Measurements from ENCODE around the gene ZNF782.
"Not testable (repeated sequence)": the region's sequence is repeated elsewhere in the genome, so short reads cannot be mapped to it uniquely, and the experiment has no call there.

The ZNF782 gene

DNA sequence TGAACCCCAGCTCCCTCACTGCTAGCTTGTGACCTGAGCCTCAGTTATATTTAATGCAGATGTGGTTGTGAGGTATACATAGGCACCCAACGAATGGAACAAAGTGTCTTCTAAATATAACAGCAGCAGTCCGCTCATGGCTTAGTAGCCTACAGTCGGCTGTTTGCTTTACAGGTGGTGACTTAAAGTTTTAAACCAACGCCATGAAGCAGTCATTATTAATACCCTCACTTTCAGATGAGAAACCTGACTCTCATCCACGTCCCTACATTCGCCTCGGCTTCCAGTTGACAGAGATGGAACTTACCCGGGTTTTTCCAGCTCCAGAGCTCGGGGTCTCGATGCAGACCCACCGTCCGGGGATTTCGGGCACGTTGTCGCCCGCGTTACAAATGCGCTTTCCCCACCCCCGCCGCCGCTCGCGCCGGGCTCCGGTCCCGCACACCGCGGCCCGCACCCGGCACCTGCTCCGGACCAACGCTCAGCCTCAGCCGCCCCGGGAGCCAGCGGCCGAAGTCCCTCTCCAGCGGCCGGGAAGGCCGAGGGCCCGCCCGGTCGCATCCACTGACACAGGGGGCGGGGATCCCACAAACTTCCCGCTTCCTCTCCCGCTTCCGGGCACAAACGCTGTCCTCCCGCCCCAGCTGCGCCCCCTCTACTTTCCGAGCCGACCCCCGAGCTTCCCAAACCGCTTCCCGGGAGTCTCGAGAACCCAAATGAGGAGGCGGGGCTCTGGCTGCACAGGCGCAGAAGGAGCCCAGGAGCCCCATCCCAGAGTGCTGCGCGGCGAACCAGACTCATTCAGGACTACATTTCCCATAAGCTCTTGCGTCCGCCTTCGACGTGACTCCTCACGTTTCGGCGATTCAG lies at the start of gene ZNF782:
ZNF782 (minus strand) TSS at position 734 of the 870 bp plus-strand sequence. CDS start 2,553 bp downstream, outside the sequence.
- peak; percentile 95 to 97 for ATAC-seq

DNA sequence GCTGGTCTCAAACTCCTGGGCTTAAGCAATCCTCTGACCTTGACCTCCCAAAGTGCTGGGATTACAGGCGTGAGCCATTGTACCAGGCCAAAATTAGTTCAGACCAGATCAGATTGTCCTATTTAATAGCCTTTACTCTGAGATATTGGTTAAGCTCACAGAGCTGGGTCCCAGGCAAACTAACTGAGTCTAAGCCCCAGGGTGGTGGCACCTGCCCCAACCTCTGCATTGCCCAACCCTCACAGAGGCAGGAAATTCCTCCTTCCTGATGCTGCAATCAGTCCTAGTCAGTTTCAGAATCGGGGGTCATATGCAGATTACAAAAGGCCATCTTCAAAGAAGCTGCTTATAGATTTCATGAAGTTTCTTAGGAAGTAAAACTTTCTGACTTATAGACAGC lies 45.7 kb upstream of the ZNF782 start:
- not testable (repeated sequence) for ATAC-seq

DNA sequence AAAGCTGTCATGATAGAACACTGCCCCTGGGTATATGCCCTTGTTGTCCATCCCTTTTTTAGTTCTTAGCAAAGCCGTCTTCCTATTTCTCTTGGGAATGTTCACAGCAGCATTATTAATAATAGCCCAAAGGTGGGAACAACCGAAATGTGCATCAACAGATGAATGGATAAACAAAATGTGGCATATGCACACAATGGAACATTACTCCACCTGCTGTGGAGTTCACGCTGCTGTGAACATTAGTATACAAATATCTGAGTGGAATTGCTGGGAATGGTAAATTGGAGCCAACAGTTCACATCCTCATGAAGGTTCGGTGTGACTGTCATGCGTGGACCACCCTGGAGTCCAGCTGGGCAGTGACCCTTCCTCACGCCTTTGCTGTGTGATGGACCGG lies 37.8 kb upstream of the ZNF782 start:
- ATAC-seq: no peak

GRCh38 chr9:96888591-96888990 lies 34.3 kb upstream of the ZNF782 start:
- no peak for ATAC-seq

DNA sequence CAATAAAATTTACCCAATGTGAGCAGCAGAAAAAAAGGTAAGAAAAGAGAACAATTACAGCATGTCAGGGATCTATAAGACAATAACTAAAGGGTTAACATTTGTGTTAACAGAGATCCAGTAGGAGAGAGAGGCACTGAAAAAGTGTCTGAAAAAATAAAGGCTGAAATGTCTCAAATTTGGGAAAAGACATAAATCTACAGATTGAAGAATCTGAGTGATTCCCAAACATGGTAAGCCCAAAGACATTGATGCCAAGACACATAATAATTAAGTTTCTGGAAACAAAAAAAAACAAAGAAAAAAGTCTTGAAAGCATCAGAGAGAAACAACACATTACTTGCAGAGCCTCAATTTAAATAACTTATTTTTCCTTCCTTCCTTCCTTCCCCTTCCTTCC lies 31.1 kb upstream of the ZNF782 start:
- ATAC-seq: no peak

- no peak for ATAC-seq
Measured at GRCh38 chr9:96884443-96884842, 30.1 kb upstream of the ZNF782 start.

DNA sequence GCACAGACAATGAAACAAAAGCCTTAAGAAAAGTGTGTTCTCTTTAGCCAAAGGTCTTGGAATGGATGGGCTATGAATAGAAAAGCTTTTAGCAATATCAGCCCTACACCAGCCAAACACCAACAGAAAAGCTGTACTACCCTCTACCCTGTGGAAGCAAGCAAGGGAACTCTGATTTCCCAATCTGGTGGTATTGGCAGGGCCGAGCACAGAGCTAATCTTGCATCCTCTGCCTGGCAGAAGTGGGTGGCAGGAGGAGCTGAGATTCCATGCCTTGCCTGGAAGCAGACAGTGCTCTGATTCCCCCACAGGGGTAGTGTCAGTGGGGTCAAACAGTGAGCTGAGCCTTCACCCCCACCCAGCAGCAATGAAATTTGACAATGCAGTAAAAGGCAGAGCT lies 29.6 kb upstream of the ZNF782 start:
- ATAC-seq: no peak

- ATAC-seq: no peak
Measured at GRCh38 chr9:96877269-96877668, 23.0 kb upstream of the ZNF782 start.

DNA sequence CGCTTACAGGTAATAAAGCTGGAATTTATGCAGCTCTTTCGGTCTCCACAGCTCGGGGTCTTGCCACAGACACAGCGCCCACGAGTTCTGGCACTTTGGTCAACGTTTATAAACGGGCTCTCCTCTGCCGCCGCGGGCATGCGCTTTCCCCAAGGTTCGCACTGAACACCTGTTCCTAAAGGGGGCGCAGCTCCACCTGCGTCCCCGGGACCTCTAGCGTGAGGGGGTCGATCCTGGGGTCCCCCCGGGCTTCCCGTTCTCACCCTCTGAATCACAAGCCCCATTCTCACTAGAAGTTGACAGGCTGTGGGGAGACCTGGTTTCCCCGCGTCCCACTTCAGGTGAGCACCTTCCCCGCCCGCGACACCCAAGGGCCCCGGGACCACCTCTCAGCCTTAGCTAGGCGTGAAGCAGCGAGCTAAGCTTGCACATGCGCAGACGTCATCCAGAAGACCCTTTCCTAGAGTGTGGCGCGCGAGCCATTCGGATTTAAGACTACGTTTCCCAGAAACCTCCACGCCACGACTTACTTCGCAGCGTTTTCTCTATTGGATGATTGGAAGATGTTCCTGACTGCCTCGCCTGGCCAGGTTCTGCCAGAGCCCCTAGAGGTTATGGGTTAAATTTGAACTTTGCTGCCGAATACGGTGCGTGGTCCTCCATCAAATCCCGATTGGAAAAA lies 21.3 kb upstream of the ZNF782 start:
- ATAC-seq: peak; percentile 5 to 31

GRCh38 chr9:96874947-96875460 lies 20.7 kb upstream of the ZNF782 start:
- ATAC-seq: peak; percentile 97

DNA sequence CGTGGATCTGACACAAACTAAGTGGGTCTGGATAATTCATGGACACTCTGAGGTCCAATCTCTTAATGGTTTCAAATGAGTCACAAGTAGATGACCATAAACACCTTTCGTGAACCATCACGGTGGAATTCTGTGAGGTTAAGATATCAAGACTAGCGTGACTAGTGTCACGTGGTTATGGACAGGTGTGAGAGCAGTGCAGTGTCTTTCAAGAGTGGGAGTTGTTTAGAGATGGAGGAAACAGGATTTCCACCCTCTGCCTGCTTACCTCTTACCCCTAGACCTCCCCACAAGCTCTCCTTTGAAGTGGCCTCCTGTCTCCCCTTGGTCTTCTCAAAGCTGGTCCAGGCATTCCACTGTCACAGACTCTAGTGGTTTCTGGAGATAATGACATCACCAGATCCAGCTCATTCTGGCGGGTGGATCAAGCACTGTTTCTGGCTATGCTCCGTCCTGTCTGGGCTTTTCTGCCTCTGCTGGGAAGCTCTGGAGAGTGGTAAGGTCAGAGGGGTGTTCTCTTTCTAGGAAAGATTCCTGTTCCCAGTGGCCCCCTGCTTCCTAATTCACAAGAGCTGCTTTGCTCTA lies 20.0 kb upstream of the ZNF782 start:
- no peak for ATAC-seq

GRCh38 chr9:96871176-96871575 lies 16.9 kb upstream of the ZNF782 start:
- no peak for ATAC-seq

DNA sequence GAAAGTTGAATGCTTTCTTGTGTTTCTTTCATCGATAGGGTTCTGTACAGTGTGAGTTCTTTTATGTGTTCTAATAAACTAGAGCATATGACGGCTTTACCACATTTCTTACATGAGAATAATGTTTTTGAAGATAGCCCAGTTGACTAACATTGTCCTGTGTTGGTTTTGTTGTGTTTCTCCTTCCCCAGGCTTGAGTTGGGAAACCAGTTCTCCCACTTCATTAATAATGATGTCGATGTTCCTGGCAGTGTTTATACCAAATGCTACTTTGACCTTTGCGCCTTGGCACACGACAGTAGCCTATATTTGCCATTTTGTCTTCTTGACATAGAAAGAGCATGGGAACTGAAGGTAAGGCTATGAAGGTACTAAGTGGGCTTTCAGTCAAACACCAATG lies 14.4 kb upstream of the ZNF782 start:
- ATAC-seq: no peak

DNA sequence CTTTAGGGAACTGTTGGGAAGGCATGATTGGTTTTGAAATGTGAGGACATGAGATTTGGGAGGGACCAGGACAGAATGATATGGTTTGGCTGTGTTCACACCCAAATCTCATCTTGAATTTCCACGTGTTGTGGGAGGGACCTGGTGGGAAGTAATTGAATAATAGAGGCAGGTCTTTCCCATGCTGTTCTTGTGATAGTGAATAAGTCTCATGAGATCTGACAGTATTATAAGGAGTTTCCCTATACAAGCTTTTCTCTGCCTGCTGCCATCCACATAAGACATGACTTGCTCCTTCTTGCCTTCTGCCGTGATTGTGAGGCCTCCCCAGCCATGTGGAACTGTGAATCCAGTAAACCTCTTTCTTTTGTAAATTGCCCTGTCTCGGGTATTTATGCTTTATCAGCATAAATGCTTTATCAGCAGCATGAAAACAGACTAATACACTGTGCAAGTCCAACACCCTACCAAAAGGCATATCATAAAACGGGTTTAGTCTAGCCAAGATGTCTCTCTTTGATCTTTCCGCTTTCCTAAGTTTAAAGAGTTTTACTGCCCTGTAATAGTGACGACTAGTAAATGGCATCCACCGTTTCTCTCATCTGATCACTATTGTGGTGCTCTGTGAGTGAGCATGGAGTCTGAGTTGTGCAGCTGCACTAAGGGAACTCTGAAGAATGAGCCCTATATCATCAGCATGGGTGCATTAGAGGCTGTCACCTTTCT lies 12.9 kb upstream of the ZNF782 start:
- ATAC-seq: no peak

GRCh38 chr9:96865240-96865639 lies 10.9 kb upstream of the ZNF782 start:
- ATAC-seq: not testable (repeated sequence)

- no peak for ATAC-seq
Measured at GRCh38 chr9:96859461-96860198, 5.3 kb upstream of the ZNF782 start.

GRCh38 chr9:96858670-96859069 lies 4.4 kb upstream of the ZNF782 start:
- ATAC-seq: no peak

DNA sequence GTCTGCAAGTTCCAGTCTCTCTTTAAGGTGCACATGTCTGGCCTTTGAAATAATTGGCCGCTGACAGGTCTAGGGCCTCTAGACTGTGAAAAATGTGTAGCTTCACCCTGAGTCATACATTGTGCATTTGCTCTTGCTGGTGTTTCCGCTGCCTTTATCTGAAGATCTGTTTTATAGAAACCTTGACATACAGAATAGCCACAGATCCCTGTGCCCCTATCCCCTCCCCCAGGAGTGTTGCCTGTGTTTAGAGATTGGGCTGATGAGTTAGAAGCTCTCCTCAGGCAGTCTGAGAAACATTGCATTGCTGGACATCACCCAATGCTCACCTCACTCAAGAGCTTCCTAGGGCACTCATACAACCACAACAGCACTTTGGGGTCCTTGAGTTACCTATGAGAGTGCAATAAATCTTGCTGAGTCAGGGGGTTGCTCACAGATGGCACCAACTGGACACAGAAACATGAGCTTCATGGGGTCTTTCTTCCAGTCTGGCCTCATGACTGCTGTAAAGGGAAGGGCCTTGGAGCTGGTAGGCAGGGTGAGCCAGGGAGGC lies 3.8 kb upstream of the ZNF782 start:
- ATAC-seq: no peak

DNA sequence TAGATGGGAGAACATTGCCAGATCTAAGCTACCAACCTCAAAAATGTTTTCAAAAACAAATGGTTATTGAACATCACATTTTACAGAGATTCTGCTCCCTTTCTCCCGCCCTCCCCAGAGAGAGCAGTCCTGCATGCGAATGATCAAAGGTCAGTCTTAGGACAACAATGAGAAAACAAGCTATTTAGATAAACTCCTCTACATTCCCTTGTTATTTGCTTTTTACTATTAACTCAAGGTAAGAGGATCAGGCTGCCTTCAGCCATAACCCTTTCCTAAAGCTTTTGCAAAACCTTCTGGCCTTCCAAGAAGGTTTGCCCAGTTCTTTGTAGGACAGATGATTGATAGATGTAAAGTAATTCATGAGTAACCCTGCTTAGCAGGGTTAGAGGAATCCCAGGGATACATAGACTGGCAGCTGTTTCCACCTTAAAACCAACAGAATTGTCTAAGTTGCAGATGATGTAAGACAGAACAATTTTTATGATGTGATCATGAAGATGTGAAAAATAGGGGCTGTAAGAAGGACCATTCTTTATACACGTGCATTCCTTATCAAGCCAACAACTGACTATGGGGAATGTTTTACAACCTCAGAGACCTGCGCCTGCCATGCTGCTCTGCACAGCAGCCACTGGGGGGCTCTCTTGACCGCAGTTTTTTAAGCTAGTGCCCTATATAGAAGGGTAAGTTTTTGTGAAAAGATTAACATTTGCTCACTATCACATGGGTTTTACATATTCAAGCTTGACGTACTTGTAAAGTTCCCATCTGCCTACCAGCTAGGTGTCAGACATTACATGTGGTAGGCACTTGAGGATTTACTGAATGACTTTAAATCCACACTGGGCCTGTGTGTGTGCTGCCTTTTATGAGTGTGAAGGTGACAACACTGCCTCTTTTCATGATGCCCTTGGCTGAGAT lies 2.3 kb upstream of the ZNF782 start:
- ATAC-seq: peak; percentile 51 to 68

DNA sequence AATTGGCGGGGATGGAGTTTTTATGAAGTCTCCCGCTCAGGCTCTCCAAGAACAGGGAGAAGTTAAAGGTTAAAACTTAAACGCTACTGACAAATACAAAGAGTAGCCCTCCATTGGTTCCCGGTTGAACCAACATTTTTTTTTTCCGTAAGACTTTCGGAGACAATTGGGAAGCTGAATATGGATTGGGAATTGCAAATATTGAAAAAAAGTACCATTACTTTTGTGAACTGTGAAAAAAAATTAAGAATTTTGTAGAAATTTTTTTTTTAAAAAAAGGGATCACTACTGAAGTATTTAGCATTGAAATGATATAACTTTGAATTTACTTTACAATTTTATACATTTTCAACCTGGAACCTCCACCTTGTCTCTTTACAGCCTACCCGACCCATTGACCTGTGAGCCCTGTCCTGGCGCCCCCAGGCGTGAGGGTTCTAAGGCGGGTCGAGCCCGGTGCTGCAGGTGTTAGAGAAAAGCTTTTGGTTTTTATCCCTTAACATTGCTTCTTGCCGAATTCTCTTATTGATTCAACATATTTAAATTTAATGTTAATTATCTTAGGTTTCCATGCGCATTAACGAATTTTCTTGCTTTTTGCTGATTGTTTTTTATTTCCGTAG lies 448 bp upstream of the ZNF782 start:
- no peak for ATAC-seq

Data from activated CD4-positive, CD25-positive, alpha-beta regulatory T cell treated with anti-CD3 and anti-CD28 coated beads, Interleukin-2, amount 50 U/mL, for 24 hours (primary cell).